HepG2 (cell line): ENCODE results near the gene KIF23. TPM values are rescaled to one million over a fixed set of nuclear protein-coding genes. Genes with fewer than 3 reads are reported as not detected.

ENCODE experiments used
- AGO2 ChIP-seq: fragments of 200-400 bp; formaldehyde crosslinking; optimal IDR thresholded peaks from 2 replicates; pipeline ENCODE3; 2017; ENCODE audit warnings: mild to moderate bottlenecking, low read depth, low read length, moderate library complexity
- ARID2 ChIP-seq: sonication (generic); formaldehyde crosslinking; IDR thresholded peaks from 2 replicates; pipeline ENCODE4 v1.8.1; 2022; ENCODE audit warnings: mild to moderate bottlenecking, missing genetic modification reagents, borderline replicate concordance
- CENPBD1 ChIP-seq: sonication (generic); formaldehyde crosslinking; IDR thresholded peaks from 2 replicates; pipeline ENCODE4 v1.8.0; 2022; ENCODE audit warnings: missing genetic modification reagents, low read depth, mild to moderate bottlenecking, borderline replicate concordance
- EHMT2 ChIP-seq: fragments of 200-600 bp; sonication (generic); IDR thresholded peaks from 2 replicates; pipeline ENCODE4 v1.7.0; 2017; ENCODE audit warnings: antibody characterized with exemption, low read depth, low read length, borderline replicate concordance
- NFYC ChIP-seq: IDR thresholded peaks from 2 replicates; pipeline ENCODE4 v1.6.1; 2016; ENCODE audit warnings: missing genetic modification reagents, missing compliant biosample characterization
- POLR2G ChIP-seq: fragments of 200-400 bp; formaldehyde crosslinking; IDR thresholded peaks from 2 replicates; pipeline ENCODE4 v1.6.1; 2018; ENCODE audit warnings: mild to moderate bottlenecking, low read depth, low read length, moderate library complexity
- SAFB2 ChIP-seq: sonication (generic); formaldehyde crosslinking; IDR thresholded peaks from 2 replicates; pipeline ENCODE4 v1.5.1; 2020; ENCODE audit warnings: missing genetic modification reagents, low read depth, mild to moderate bottlenecking, borderline replicate concordance
- TFDP2 ChIP-seq: sonication (generic); formaldehyde crosslinking; IDR thresholded peaks from 2 replicates; pipeline ENCODE4 v1.4.0; 2020; ENCODE audit warnings: missing genetic modification reagents
- TSC22D2 ChIP-seq: sonication (generic); formaldehyde crosslinking; IDR thresholded peaks from 2 replicates; pipeline ENCODE4 v1.5.1; 2020; ENCODE audit warnings: missing genetic modification reagents, mild to moderate bottlenecking, borderline replicate concordance
- ZBTB42 ChIP-seq: sonication (generic); formaldehyde crosslinking; IDR thresholded peaks from 2 replicates; pipeline ENCODE4 v1.5.0; 2020; ENCODE audit warnings: mild to moderate bottlenecking, missing genetic modification reagents
- ZNF280D ChIP-seq: sonication (generic); formaldehyde crosslinking; IDR thresholded peaks from 2 replicates; pipeline ENCODE4 v1.5.1; 2020; ENCODE audit warnings: mild to moderate bottlenecking, missing genetic modification reagents
- ZNF800 ChIP-seq: sonication (generic); formaldehyde crosslinking; IDR thresholded peaks from 2 replicates; pipeline ENCODE4 v1.4.0; 2020; ENCODE audit warnings: missing genetic modification reagents
- polyA plus RNA-seq, 8 experiments: library from polyadenylated mRNA; depleted of rRNA in 3 of 8; stranded (reverse) in 7 of 8; unstranded in 1 of 8; fragments of >200 nt; fragmentation: Illumina TruSeq in 4 of 8; extraction: Trizol in 4 of 8; gene quantifications; 2 replicates each; pipeline versions ENCODE4 v1.2.1 to v1.2.3, GENCODE V29; 2011 to 2016; ENCODE audit warnings: low read depth in 4 of 8, missing spikeins in 1 of 8, mixed read lengths in 1 of 8; ENCODE audit not compliant: insufficient read depth in 1 of 8
- total RNA-seq, 5 experiments: library from RNA; depleted of rRNA; stranded (reverse); fragments of >200 nt; fragmentation: Illumina TruSeq; extraction: Trizol; gene quantifications; 2 replicates each; pipeline ENCODE4 v1.2.3, GENCODE V29; 2016; ENCODE audit warnings: low read depth in 1 of 5
- TF ChIP-seq, protein P1 (sequence below), 2 experiments: IDR thresholded peaks; 2 replicates each; pipeline ENCODE4 v1.6.1; 2011 to 2012; ENCODE audit warnings: low read length in 2 of 2, borderline replicate concordance in 1 of 2, low read depth in 1 of 2, mild to moderate bottlenecking in 1 of 2, moderate library complexity in 1 of 2
- TF ChIP-seq, protein P2 (sequence below): sonication (generic); formaldehyde crosslinking; IDR thresholded peaks from 2 replicates; pipeline ENCODE4 v1.8.1; 2023; ENCODE audit warnings: mild to moderate bottlenecking, inconsistent platforms, moderate library complexity, missing genetic modification reagents, borderline replicate concordance

KIF23 gene
- total and polyA plus RNA-seq, 2 of the 13 experiments (the other 11 are each of a cell fraction or from before 2014, with no cell fraction given) = 11.3 to 38.1 TPM

GRCh38 chr15:69452692-69453521 lies 38.8 kb downstream of the KIF23 start, which contains the start of gene RPLP1 (continued):
- TF ChIP-seq, protein P1, sequence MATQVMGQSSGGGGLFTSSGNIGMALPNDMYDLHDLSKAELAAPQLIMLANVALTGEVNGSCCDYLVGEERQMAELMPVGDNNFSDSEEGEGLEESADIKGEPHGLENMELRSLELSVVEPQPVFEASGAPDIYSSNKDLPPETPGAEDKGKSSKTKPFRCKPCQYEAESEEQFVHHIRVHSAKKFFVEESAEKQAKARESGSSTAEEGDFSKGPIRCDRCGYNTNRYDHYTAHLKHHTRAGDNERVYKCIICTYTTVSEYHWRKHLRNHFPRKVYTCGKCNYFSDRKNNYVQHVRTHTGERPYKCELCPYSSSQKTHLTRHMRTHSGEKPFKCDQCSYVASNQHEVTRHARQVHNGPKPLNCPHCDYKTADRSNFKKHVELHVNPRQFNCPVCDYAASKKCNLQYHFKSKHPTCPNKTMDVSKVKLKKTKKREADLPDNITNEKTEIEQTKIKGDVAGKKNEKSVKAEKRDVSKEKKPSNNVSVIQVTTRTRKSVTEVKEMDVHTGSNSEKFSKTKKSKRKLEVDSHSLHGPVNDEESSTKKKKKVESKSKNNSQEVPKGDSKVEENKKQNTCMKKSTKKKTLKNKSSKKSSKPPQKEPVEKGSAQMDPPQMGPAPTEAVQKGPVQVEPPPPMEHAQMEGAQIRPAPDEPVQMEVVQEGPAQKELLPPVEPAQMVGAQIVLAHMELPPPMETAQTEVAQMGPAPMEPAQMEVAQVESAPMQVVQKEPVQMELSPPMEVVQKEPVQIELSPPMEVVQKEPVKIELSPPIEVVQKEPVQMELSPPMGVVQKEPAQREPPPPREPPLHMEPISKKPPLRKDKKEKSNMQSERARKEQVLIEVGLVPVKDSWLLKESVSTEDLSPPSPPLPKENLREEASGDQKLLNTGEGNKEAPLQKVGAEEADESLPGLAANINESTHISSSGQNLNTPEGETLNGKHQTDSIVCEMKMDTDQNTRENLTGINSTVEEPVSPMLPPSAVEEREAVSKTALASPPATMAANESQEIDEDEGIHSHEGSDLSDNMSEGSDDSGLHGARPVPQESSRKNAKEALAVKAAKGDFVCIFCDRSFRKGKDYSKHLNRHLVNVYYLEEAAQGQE (IDR thresholded peaks at IDR 0.05; ENCODE audit: borderline replicate concordance in 1 of 2, low read depth in 1 of 2, low read length in 2 of 2) = peak in 1 of 2 experiments; percentile 82; a peak in 2 of 4 replicates
- TF ChIP-seq EHMT2 (no peak), CENPBD1 (CRISPR knock-in tag) (no peak), POLR2G (peak; percentile 99), NFYC (CRISPR knock-in tag) (peak; percentile 85), SAFB2 (no peak), ZBTB42 (no peak; the same call in 1 of the 2 replicates), ARID2 (CRISPR knock-in tag) (peak; percentile 73; the same call in 1 of the 2 replicates), ZNF800 (CRISPR knock-in tag) (peak; percentile 82; the same call in 1 of the 2 replicates), TFDP2 (CRISPR knock-in tag) (peak; percentile 71; the same call in 1 of the 2 replicates), ZNF280D (CRISPR knock-in tag) (peak; percentile 39; the same call in 1 of the 2 replicates), TSC22D2 (CRISPR knock-in tag) (0 out of 2 replicates have a peak, but pooled peaks have one; percentile 60), AGO2 (peak; percentile 97)
- TF ChIP-seq, protein P2, sequence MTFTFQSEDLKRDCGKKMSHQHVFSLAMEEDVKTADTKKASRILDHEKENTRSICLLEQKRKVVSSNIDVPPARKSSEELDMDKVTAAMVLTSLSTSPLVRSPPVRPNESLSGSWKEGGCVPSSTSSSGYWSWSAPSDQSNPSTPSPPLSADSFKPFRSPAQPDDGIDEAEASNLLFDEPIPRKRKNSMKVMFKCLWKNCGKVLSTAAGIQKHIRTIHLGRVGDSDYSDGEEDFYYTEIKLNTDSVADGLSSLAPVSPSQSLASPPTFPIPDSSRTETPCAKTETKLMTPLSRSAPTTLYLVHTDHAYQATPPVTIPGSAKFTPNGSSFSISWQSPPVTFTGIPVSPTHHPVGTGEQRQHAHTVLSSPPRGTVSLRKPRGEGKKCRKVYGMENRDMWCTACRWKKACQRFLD (CRISPR knock-in tag) = peak; percentile 69; the same call in 1 of the 2 replicates
